Activated T-helper 17 cell treated with anti-CD3 and anti-CD28 coated beads, Interleukin-2, amount 50 U/mL, for 72 hours (primary cell): ENCODE data around the gene STK38L. TPM values are rescaled to one million over a fixed set of nuclear protein-coding genes. Genes with fewer than 3 reads are reported as not detected.

ENCODE experiments used
- ATAC-seq: fragments of 150-1000 bp; cut with Tn5 transposase; replicated peaks from 2 replicates; pipeline ENCODE4 v1.10.0; 2021; ENCODE audit warnings: mild to moderate bottlenecking, moderate library complexity
- H3K27ac Mint-ChIP-seq: one replicate; pipeline ENCODE4 v1.8.0; 2022; ENCODE audit warnings: mixed read lengths
- H3K27me3 Mint-ChIP-seq: one replicate; pipeline ENCODE4 v1.8.0; 2022; ENCODE audit warnings: mixed read lengths
- H3K36me3 Mint-ChIP-seq: one replicate; pipeline ENCODE4 v1.8.0; 2022; ENCODE audit warnings: low read depth, mild to moderate bottlenecking, mixed read lengths
- H3K4me1 Mint-ChIP-seq: one replicate; pipeline ENCODE4 v1.8.0; 2022; ENCODE audit warnings: mixed read lengths
- H3K4me3 Mint-ChIP-seq: one replicate; pipeline ENCODE4 v1.8.0; 2022; ENCODE audit warnings: mild to moderate bottlenecking, mixed read lengths
- H3K9me3 Mint-ChIP-seq: one replicate; pipeline ENCODE4 v1.8.0; 2022; ENCODE audit warnings: mixed read lengths
- total RNA-seq, 2 donors: library from RNA; stranded (reverse); gene quantifications; one replicate each; pipeline ENCODE4 v1.2.3, GENCODE V29; 2022

STK38L gene
- total RNA-seq, 2 donors from 2014 or later, result 14.5 to 21.0 TPM

DNA sequence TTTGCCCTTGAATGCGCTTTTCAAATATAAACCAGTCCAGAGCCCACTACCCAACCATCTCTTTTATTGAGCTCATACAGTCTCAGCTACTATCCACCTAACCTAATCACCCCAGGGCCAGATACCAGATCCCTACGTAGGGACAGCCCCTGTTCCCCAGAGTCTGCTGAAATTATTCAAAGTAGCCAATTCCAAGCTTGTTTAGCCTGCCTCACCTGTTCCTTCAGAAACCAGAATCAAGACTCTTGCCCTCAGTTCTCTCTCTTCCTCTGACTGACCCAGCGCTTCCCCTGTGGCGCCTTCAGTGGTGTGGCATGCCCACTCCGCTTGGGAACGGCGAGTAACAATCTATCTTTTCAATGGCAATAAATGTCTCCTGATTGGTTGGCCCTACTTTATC is 107.4 kb downstream of the STK38L start:
- Mint-ChIP-seq H3K4me1 (no peaks in the 10 kb centered on the region), H3K4me3 (no peak overlapping the region), H3K9me3 (no peaks in the 10 kb centered on the region), H3K36me3 (no peaks in the 10 kb centered on the region), H3K27me3 (peaks cover 19% of the 10 kb centered on the region), H3K27ac (no peak overlapping the region)
- no peak for ATAC-seq

DNA sequence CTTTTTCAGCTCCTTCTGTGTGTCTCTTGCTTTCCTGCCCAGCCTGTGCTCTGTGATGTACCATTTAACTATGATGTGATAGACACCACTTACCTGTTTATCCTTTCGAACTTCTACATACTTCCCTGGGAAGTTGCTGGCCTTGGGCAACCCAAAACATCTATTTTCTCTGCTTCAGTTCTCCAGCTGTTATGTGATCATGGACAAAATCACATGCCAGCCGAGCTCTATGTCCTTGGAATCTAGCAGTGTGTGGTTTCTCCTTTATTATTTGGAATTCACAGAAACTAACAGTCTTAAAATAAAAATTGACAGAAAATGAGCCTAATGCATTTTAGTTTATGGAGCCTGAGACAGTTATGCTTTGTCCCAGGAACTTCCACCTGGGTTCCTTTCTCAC is 111.4 kb downstream of the STK38L start:
- no peak for ATAC-seq
- Mint-ChIP-seq H3K27me3 (peaks cover 10% of the 10 kb centered on the region), H3K9me3 (no peaks in the 10 kb centered on the region), H3K4me3 (no peak overlapping the region), H3K4me1 (no peaks in the 10 kb centered on the region), H3K27ac (no peak overlapping the region), H3K36me3 (no peaks in the 10 kb centered on the region)

GRCh38 chr12:27355979-27356378 is 111.9 kb downstream of the STK38L start:
- no peak overlapping the region for H3K4me3 Mint-ChIP-seq
- H3K27me3 Mint-ChIP-seq, result peaks cover 10% of the 10 kb centered on the region
- no peaks in the 10 kb centered on the region for H3K36me3 Mint-ChIP-seq
- ATAC-seq, result no peak
- no peaks in the 10 kb centered on the region for H3K4me1 Mint-ChIP-seq
- H3K9me3 Mint-ChIP-seq, result no peaks in the 10 kb centered on the region
- no peak overlapping the region for H3K27ac Mint-ChIP-seq

GRCh38 chr12:27359578-27360340 is 115.7 kb downstream of the STK38L start:
- H3K36me3 Mint-ChIP-seq, result no peaks in the 10 kb centered on the region
- no peak overlapping the region for H3K27ac Mint-ChIP-seq
- peaks cover 5% of the 10 kb centered on the region for H3K27me3 Mint-ChIP-seq
- no peaks in the 10 kb centered on the region for H3K4me1 Mint-ChIP-seq
- H3K9me3 Mint-ChIP-seq, result no peaks in the 10 kb centered on the region
- no peak overlapping the region for H3K4me3 Mint-ChIP-seq
- ATAC-seq, result no peak

DNA sequence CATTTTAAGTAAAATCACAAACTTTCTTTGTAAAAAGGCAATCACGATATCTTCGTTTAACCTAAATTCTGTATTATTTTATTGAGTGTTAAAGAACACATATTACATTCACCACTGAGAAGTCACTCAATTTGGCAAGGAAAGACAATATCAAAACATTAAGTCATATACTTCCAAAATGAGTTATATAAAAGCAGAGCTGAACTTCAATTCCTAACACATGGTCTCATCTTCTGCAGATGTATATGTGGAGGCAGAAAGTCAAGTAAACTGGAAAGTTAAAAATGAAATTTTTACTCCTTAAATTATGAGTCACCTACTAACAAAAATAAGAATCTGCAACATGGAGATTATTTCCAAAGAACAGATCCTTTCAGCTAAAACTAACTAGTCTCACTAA is 117.3 kb downstream of the STK38L start:
- no peak for ATAC-seq
- Mint-ChIP-seq H3K27me3 (peaks cover 5% of the 10 kb centered on the region), H3K9me3 (no peaks in the 10 kb centered on the region), H3K4me1 (no peaks in the 10 kb centered on the region), H3K27ac (no peak overlapping the region), H3K36me3 (no peaks in the 10 kb centered on the region), H3K4me3 (no peak overlapping the region)

GRCh38 chr12:27366621-27367020 is 122.5 kb downstream of the STK38L start:
- Mint-ChIP-seq H3K9me3 (no peaks in the 10 kb centered on the region), H3K4me1 (no peaks in the 10 kb centered on the region), H3K27me3 (peaks cover 4% of the 10 kb centered on the region), H3K27ac (no peak overlapping the region), H3K4me3 (no peak overlapping the region), H3K36me3 (peaks cover 12% of the 10 kb centered on the region)
- ATAC-seq, result no peak

- H3K27ac Mint-ChIP-seq, result no peak overlapping the region
- H3K9me3 Mint-ChIP-seq, result no peaks in the 10 kb centered on the region
- ATAC-seq, result no peak
- no peaks in the 10 kb centered on the region for H3K4me1 Mint-ChIP-seq
- no peak overlapping the region for H3K4me3 Mint-ChIP-seq
- H3K36me3 Mint-ChIP-seq, result peaks cover 14% of the 10 kb centered on the region
- peaks cover 4% of the 10 kb centered on the region for H3K27me3 Mint-ChIP-seq
Measured at GRCh38 chr12:27367078-27367477, 123.0 kb downstream of the STK38L start.

Other genes with a start within 250 kb of the STK38L start
- 10 to 100 TPM; 30.7 to 42.7 TPM for gene TM7SF3, start 229.9 kb upstream of the STK38L start, total RNA-seq
- 10 to 100 TPM; 32.6 to 36.0 TPM for gene MED21, start 221.7 kb upstream of the STK38L start, total RNA-seq
- not detected for gene C12orf71, start 161.7 kb upstream of the STK38L start, total RNA-seq
- gene BMAL2, start 88.5 kb downstream of the STK38L start, total RNA-seq, result 10 to 100 TPM; 12.0 to 19.9 TPM
- under 1 TPM in 1 of 2 donors, not detected in 1; 0.41 TPM for gene SMCO2, start 202.4 kb downstream of the STK38L start, total RNA-seq